Measurements from ENCODE around the gene PLCXD1. TPM values are rescaled to one million over a fixed set of nuclear protein-coding genes. Genes with fewer than 3 reads are reported as not detected.

The PLCXD1 gene
- total and polyA plus RNA-seq, 4 donors = 2.6 to 25.7 (median 12.8) TPM

GRCh38 chrX:331151-331824, 50.1 kb downstream of the PLCXD1 start:
- Histone ChIP-seq H3K9me3 (ENCODE audit: control insufficient read depth in 4 of 4, low read length in 3 of 4) (no peaks in the 10 kb centered on the region), H3K27me3 (ENCODE audit: control insufficient read depth in 4 of 4, insufficient read depth in 4 of 4, low read length in 3 of 4) (peaks cover 0 to 2% (median 0%) of the 10 kb centered on the region in 4 donors), H3K4me3 (ENCODE audit: low read depth in 1 of 3, low read length in 3 of 3) (no peak overlapping the region), H3K27ac (ENCODE audit: low read depth in 1 of 2, low read length in 2 of 2) (no peak overlapping the region), H3K9ac (ENCODE audit: low read depth in 1 of 2, low read length in 2 of 2) (no peak overlapping the region), H3K36me3 (ENCODE audit: control insufficient read depth in 4 of 4, insufficient read depth in 3 of 4, low read depth in 1 of 4, low read length in 3 of 4) (peaks cover 0 to 5% (median under 1%) of the 10 kb centered on the region in 4 donors), H3K4me1 (ENCODE audit: control insufficient read depth in 4 of 4, insufficient read depth in 4 of 4, low read length in 3 of 4) (peaks cover 0 to 7% (median 2%) of the 10 kb centered on the region in 4 donors)
- TF ChIP-seq FOXA2 (IDR thresholded peaks at IDR 0.05) (no peak), MAX (IDR thresholded peaks at IDR 0.05) (no peak), EGR1 (IDR thresholded peaks at IDR 0.05; ENCODE audit: low read depth in 2 of 2) (no peak), SP1 (IDR thresholded peaks at IDR 0.05) (no peak), RXRA (IDR thresholded peaks at IDR 0.05) (no peak), GABPA (IDR thresholded peaks at IDR 0.05 in 1 of 2, conservative IDR thresholded peaks at IDR 0.05 in 1 of 2) (no peak), NR2F2 (IDR thresholded peaks at IDR 0.05) (no peak), YY1 (IDR thresholded peaks at IDR 0.05) (no peak), RAD21 (IDR thresholded peaks at IDR 0.05) (no peak), ATF3 (IDR thresholded peaks at IDR 0.05) (no peak), CTCF (IDR thresholded peaks at IDR 0.05; ENCODE audit: low read depth, low read length, missing input control) (no peak), JUND (IDR thresholded peaks at IDR 0.05) (no peak)
- TF ChIP-seq, protein P1, sequence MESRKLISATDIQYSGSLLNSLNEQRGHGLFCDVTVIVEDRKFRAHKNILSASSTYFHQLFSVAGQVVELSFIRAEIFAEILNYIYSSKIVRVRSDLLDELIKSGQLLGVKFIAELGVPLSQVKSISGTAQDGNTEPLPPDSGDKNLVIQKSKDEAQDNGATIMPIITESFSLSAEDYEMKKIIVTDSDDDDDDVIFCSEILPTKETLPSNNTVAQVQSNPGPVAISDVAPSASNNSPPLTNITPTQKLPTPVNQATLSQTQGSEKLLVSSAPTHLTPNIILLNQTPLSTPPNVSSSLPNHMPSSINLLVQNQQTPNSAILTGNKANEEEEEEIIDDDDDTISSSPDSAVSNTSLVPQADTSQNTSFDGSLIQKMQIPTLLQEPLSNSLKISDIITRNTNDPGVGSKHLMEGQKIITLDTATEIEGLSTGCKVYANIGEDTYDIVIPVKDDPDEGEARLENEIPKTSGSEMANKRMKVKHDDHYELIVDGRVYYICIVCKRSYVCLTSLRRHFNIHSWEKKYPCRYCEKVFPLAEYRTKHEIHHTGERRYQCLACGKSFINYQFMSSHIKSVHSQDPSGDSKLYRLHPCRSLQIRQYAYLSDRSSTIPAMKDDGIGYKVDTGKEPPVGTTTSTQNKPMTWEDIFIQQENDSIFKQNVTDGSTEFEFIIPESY (IDR thresholded peaks at IDR 0.05) = no peak
- TF ChIP-seq, protein P2, sequence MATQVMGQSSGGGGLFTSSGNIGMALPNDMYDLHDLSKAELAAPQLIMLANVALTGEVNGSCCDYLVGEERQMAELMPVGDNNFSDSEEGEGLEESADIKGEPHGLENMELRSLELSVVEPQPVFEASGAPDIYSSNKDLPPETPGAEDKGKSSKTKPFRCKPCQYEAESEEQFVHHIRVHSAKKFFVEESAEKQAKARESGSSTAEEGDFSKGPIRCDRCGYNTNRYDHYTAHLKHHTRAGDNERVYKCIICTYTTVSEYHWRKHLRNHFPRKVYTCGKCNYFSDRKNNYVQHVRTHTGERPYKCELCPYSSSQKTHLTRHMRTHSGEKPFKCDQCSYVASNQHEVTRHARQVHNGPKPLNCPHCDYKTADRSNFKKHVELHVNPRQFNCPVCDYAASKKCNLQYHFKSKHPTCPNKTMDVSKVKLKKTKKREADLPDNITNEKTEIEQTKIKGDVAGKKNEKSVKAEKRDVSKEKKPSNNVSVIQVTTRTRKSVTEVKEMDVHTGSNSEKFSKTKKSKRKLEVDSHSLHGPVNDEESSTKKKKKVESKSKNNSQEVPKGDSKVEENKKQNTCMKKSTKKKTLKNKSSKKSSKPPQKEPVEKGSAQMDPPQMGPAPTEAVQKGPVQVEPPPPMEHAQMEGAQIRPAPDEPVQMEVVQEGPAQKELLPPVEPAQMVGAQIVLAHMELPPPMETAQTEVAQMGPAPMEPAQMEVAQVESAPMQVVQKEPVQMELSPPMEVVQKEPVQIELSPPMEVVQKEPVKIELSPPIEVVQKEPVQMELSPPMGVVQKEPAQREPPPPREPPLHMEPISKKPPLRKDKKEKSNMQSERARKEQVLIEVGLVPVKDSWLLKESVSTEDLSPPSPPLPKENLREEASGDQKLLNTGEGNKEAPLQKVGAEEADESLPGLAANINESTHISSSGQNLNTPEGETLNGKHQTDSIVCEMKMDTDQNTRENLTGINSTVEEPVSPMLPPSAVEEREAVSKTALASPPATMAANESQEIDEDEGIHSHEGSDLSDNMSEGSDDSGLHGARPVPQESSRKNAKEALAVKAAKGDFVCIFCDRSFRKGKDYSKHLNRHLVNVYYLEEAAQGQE (IDR thresholded peaks at IDR 0.05) = no peak
- 5% methylated on average over 51 of the region's 51 CpGs for WGBS
- no peak for DNase-seq (ENCODE audit: low spot score)

All from liver (tissue), 9 donors.